ENCODE measurements around the gene ADAP1. TPM values are rescaled to one million over a fixed set of nuclear protein-coding genes. Genes with fewer than 3 reads are reported as not detected.

Gene ADAP1
- total RNA-seq, 2 experiments from 2014 or later: 34.6 to 40.9 TPM

DNA sequence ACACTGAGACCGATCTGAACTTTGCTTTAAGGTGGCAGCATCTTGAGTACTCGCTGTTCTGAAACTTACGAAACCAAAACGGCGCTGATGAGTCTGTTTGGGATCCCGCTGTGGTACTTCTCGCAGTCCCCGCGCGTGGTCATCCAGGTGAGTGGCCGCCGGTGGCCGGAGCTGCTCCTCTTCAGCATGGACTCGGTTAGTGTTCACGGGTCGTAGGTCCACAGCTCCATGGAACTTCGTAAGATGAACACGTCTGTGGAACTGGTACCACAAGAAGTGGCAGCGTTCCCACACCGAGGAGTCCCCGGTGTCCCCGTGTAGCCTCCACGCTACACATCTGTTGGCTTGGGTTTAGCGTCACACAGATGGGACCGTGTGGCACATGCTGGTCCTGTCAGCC, 88.6 kb downstream of the ADAP1 start:
- DNase-seq (no peak), ATAC-seq (no peak)
- no peaks in the 10 kb centered on the region for H3K27me3 Mint-ChIP-seq
- TF ChIP-seq CTCF (IDR thresholded peaks at IDR 0.05): no peak
- peaks cover 8% of the 10 kb centered on the region for H3K4me1 Mint-ChIP-seq (ENCODE audit: low read depth)
- no peak overlapping the region for H3K27ac Mint-ChIP-seq
- intact Hi-C loops (cut with micrococcal nuclease): no loop called here
- H3K9me3 Mint-ChIP-seq: no peaks in the 10 kb centered on the region
- CTCF ChIA-PET: no interaction called here
- peaks cover 27% of the 10 kb centered on the region for H3K36me3 Mint-ChIP-seq (ENCODE audit: low read depth)
- H3K4me3 Mint-ChIP-seq: no peak overlapping the region
- POLR2A ChIA-PET: interaction anchor here (1.6 kb wide), 1 partner anchor 10 kb away, joined by 4 read pairs; the partner anchor contains the start of gene GET4

DNA sequence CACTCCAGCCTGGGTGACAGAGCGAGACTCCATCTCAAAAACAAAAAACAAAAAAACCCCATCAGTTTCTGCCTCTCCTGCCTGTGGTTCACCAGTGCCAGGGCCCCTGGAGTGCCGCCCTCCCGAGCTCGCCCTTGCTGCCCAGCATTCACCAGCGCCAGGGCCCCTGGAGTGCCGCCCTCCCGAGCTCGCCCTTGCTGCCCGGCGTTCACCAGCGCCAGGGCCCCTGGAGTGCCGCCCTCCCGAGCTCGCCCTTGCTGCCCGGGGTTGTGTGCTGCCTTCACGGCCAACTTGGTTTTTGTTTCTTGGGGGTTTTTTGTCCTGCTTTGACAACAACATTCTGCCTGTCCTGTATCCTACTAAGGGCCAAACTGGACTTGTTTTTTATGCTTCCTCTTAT, 91.4 kb downstream of the ADAP1 start:
- DNase-seq: no peak
- Mint-ChIP-seq H3K27ac (no peak overlapping the region), H3K4me1 (ENCODE audit: low read depth) (no peaks in the 10 kb centered on the region), H3K9me3 (no peaks in the 10 kb centered on the region), H3K27me3 (no peaks in the 10 kb centered on the region), H3K36me3 (ENCODE audit: low read depth) (peaks cover 24% of the 10 kb centered on the region), H3K4me3 (no peak overlapping the region)
- TF ChIP-seq CTCF (IDR thresholded peaks at IDR 0.05): no peak
- intact Hi-C loops (cut with micrococcal nuclease): no loop called here
- ChIA-PET POLR2A (interaction anchor here (0.6 kb wide), 1 partner anchor 111 kb away, joined by 3 read pairs; no protein-coding TSS in a partner anchor), CTCF (interaction anchor here (1.4 to 2.1 kb wide), 2 partner anchors 10 to 88 kb away, joined by 3 to 9 read pairs; no protein-coding TSS in a partner anchor)
- ATAC-seq: no peak

DNA sequence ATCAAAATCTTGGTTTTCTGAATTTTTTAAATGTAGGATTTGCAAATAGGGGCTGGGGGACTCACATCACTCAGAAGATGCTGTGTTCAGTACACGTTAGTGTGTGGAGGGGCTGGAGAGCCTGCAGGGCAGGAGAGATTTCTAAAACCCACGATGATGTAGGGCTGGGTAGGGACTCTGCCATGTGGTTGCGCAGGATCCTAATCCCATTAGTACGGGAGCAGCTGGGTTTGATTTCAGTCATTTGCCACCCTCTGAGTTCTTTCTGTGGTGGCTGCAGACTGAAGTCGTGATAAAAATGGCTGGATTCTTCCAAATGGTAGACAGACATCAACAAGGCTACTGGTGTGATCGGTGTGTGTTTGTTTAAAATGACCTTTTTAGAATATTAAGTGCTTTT, 92.3 kb downstream of the ADAP1 start:
- TF ChIP-seq CTCF (IDR thresholded peaks at IDR 0.05): no peak
- no peaks in the 10 kb centered on the region for H3K9me3 Mint-ChIP-seq
- H3K4me3 Mint-ChIP-seq: no peak overlapping the region
- peaks cover 20% of the 10 kb centered on the region for H3K36me3 Mint-ChIP-seq (ENCODE audit: low read depth)
- ChIA-PET CTCF (no interaction called here), POLR2A (no interaction called here)
- H3K27me3 Mint-ChIP-seq: no peaks in the 10 kb centered on the region
- ATAC-seq (no peak), DNase-seq (no peak)
- H3K27ac Mint-ChIP-seq: no peak overlapping the region
- intact Hi-C loops (cut with micrococcal nuclease): no loop called here
- H3K4me1 Mint-ChIP-seq (ENCODE audit: low read depth): no peaks in the 10 kb centered on the region

GRCh38 chr7:861222-861621, 93.3 kb downstream of the ADAP1 start:
- no peak for TF ChIP-seq CTCF (IDR thresholded peaks at IDR 0.05)
- CTCF ChIA-PET: no interaction called here
- Mint-ChIP-seq H3K27me3 (no peaks in the 10 kb centered on the region), H3K36me3 (ENCODE audit: low read depth) (peaks cover 20% of the 10 kb centered on the region), H3K27ac (no peak overlapping the region), H3K4me3 (no peak overlapping the region), H3K4me1 (ENCODE audit: low read depth) (no peaks in the 10 kb centered on the region), H3K9me3 (no peaks in the 10 kb centered on the region)
- POLR2A ChIA-PET: interaction anchor here (0.6 kb wide), 1 partner anchor 277 kb away, joined by 3 read pairs; no protein-coding TSS in a partner anchor
- ATAC-seq (no peak), DNase-seq (no peak)
- intact Hi-C loops (cut with micrococcal nuclease): no loop called here

- no peak for TF ChIP-seq CTCF (IDR thresholded peaks at IDR 0.05)
- H3K4me1 Mint-ChIP-seq (ENCODE audit: low read depth): no peaks in the 10 kb centered on the region
- peaks cover 23% of the 10 kb centered on the region for H3K36me3 Mint-ChIP-seq (ENCODE audit: low read depth)
- ATAC-seq: no peak
- H3K4me3 Mint-ChIP-seq: no peak overlapping the region
- H3K27me3 Mint-ChIP-seq: no peaks in the 10 kb centered on the region
- POLR2A ChIA-PET: interaction anchor here (1.1 kb wide), 1 partner anchor 8 kb away, joined by 3 read pairs; no protein-coding TSS in a partner anchor
- no peak for DNase-seq
- no peak overlapping the region for H3K27ac Mint-ChIP-seq
- no peaks in the 10 kb centered on the region for H3K9me3 Mint-ChIP-seq
- intact Hi-C loops (cut with micrococcal nuclease): no loop called here
- CTCF ChIA-PET: no interaction called here
These were observed 94.3 kb downstream of the ADAP1 start for GRCh38 chr7:860149-860548.

Measured in activated CD8-positive, alpha-beta T cell treated with anti-CD3 and anti-CD28 coated beads for 36 hours (primary cell).